ENCODE measurements around the gene ENAM. TPM values are rescaled to one million over a fixed set of nuclear protein-coding genes. Genes with fewer than 3 reads are reported as not detected.

The ENAM gene
- total and polyA plus RNA-seq, 10 of the 15 experiments (the other 5 are each of a cell fraction or from before 2014, with no cell fraction given), result 0.04 to 1.3 (median 0.21) TPM

GRCh38 chr4:70601422-70602039 is 27.0 kb upstream of the ENAM start:
- CTCF ChIA-PET, result interaction anchor here (0.6 to 2.0 kb wide), 19 partner anchors 11 to 1111 kb away, joined by 3 to 8 read pairs (median 3); no protein-coding TSS in a partner anchor
- WGBS (ENCODE audit: insufficient coverage, insufficient replicate concordance, low lambda C conversion rate, missing lambda C conversion rate), result 20% methylated on average over 5 of the region's 5 CpGs
- ATAC-seq (peak; percentile 98), DNase-seq (ENCODE audit: low read depth, low spot score) (peak; percentile 34), FAIRE-seq (peak; percentile 92)
- Histone ChIP-seq H3K27me3 (replicated peaks in 1 of 2; ENCODE audit: control insufficient read depth in 2 of 2, insufficient read depth in 2 of 2, low read length in 1 of 2) (no peaks in the 10 kb centered on the region; a peak in 1 of 4 replicates), H3K36me3 (ENCODE audit: control insufficient read depth in 2 of 2, insufficient read depth in 2 of 2, low read length in 1 of 2) (no peaks in the 10 kb centered on the region), H3K4me1 (ENCODE audit: control insufficient read depth, insufficient read depth, low read length) (no peaks in the 10 kb centered on the region), H3K9me3 (replicated peaks; ENCODE audit: control insufficient read depth, insufficient read depth, low read length) (no peaks in the 10 kb centered on the region), H3K9ac (ENCODE audit: control insufficient read depth, insufficient read depth, low read length) (no peak overlapping the region), H2AFZ (ENCODE audit: control insufficient read depth, low read depth, low read length) (no peak overlapping the region), H3K79me2 (ENCODE audit: control insufficient read depth, insufficient read depth, low read length) (no peaks in the 10 kb centered on the region), H4K20me1 (ENCODE audit: control insufficient read depth, insufficient read depth) (no peaks in the 10 kb centered on the region), H3K4me3 (no peak overlapping the region), H3K4me2 (ENCODE audit: control insufficient read depth, insufficient read depth) (no peak overlapping the region), H3K27ac (ENCODE audit: control insufficient read depth, insufficient read depth) (no peak overlapping the region)
- intact Hi-C loops (cut with micrococcal nuclease; ENCODE audit: unreplicated experiment) (loop anchor here (1.0 to 10.0 kb wide), 4 partner anchors 409 to 1703 kb away; no protein-coding TSS in a partner anchor), in situ Hi-C loops (cut with MboI) (loop anchor here (25.0 kb wide), 2 partner anchors 1111 to 1686 kb away; no protein-coding TSS in a partner anchor)
- TF ChIP-seq RAD21 (IDR thresholded peaks at IDR 0.05; ENCODE audit: insufficient read depth, low read depth, low read length) (peak; percentile 99), YY1 (IDR thresholded peaks at IDR 0.05; ENCODE audit: low read depth, low read length) (0 out of 2 replicates have a peak, but pooled peaks have one; percentile 51), SPI1 (IDR thresholded peaks at IDR 0.05; ENCODE audit: borderline replicate concordance, insufficient read depth, low read depth, low read length) (peak; percentile 31; the same call in 1 of the 2 replicates), SMC3 (IDR thresholded peaks at IDR 0.05; ENCODE audit: borderline replicate concordance, low read length) (peak; percentile 83), TCF3 (IDR thresholded peaks at IDR 0.05; ENCODE audit: borderline replicate concordance, insufficient read depth, low read depth, low read length) (no peak), BHLHE40 (IDR thresholded peaks at IDR 0.05; ENCODE audit: borderline replicate concordance in 1 of 2, low read depth in 2 of 2, low read length in 1 of 2) (no peak), MEF2B (IDR thresholded peaks at IDR 0.05; ENCODE audit: partially characterized antibody, poor library complexity, severe bottlenecking) (peak; percentile 26), EZH2 (IDR thresholded peaks at IDR 0.05; ENCODE audit: borderline replicate concordance, control insufficient read depth, low read depth, low read length) (no peak), ZZZ3 (IDR thresholded peaks at IDR 0.05; ENCODE audit: control insufficient read depth, insufficient read length, low read depth) (no peak), HSF1 (IDR thresholded peaks at IDR 0.05; ENCODE audit: low read depth, low read length) (no peak), SMARCA5 (IDR thresholded peaks at IDR 0.05) (no peak), EP300 (IDR thresholded peaks at IDR 0.05; ENCODE audit: borderline replicate concordance in 1 of 2, control insufficient read depth in 1 of 2, low read depth in 2 of 2, low read length in 2 of 2) (no peak)
- TF ChIP-seq, protein P1, sequence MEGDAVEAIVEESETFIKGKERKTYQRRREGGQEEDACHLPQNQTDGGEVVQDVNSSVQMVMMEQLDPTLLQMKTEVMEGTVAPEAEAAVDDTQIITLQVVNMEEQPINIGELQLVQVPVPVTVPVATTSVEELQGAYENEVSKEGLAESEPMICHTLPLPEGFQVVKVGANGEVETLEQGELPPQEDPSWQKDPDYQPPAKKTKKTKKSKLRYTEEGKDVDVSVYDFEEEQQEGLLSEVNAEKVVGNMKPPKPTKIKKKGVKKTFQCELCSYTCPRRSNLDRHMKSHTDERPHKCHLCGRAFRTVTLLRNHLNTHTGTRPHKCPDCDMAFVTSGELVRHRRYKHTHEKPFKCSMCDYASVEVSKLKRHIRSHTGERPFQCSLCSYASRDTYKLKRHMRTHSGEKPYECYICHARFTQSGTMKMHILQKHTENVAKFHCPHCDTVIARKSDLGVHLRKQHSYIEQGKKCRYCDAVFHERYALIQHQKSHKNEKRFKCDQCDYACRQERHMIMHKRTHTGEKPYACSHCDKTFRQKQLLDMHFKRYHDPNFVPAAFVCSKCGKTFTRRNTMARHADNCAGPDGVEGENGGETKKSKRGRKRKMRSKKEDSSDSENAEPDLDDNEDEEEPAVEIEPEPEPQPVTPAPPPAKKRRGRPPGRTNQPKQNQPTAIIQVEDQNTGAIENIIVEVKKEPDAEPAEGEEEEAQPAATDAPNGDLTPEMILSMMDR (IDR thresholded peaks at IDR 0.05 in 2 of 3, conservative IDR thresholded peaks at IDR 0.05 in 1 of 3; ENCODE audit: control insufficient read depth in 2 of 3, extremely low read depth in 1 of 3, insufficient read depth in 1 of 3, low read depth in 3 of 3, low read length in 3 of 3), result peak; percentile 90 to 94 (median 92)
- SMC1A ChIA-PET (ENCODE audit: uncharacterized antibody, unreplicated experiment), result interaction anchor here (0.8 to 2.5 kb wide), 12 partner anchors 10 to 1110 kb away, joined by 3 to 11 read pairs (median 4); partner anchors contain the start of gene UTP3
- RAD21 ChIA-PET (ENCODE audit: unreplicated experiment), result interaction anchor here (0.7 to 1.7 kb wide), 7 partner anchors 11 to 673 kb away, joined by 3 to 6 read pairs (median 3); no protein-coding TSS in a partner anchor
- BruUV-seq (replicated peaks), result no TSS peak
- POLR2A ChIA-PET, result no interaction called here

Measured in GM12878 (cell line).